ENCODE measurements around the gene AGGF1. TPM values are rescaled to one million over a fixed set of nuclear protein-coding genes. Genes with fewer than 3 reads are reported as not detected.

Gene AGGF1
- total RNA-seq, 2 experiments from 2014 or later = 27.7 to 33.5 TPM

GRCh38 chr5:77012601-77013000 is 17.6 kb upstream of the AGGF1 start:
- H3K4me3 Mint-ChIP-seq = no peak overlapping the region

DNA sequence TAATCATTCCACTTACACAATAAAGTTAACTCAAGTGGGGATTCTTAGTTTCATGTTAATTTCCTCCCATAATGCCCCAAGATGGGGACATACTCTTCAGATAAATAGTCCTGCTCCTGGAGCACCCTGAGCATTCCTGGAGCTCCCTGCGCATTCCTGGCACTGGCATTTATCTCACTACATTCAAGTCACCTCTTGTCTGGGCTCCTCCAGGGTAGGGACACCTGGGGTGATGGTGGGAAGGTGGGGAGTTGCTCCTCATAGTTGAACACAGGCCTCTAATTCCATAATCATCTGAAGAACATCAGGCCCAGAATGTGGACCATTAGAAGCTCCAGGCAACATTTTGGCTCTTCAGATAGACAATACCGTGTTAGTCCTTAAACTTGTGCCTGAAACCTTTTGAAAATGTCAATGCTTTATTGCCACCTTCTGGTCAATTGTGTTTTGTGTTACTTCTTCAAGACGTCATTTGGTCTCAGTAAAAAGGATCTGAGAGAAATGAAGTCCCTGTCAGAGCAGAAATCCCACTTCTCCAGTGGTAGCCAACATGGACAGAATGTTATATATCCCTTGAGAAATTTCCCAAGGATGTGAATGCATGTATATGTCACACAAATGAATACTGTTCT is 14.2 kb upstream of the AGGF1 start:
- peaks cover 16% of the 10 kb centered on the region for H3K27me3 Mint-ChIP-seq
- H3K9me3 Mint-ChIP-seq = no peaks in the 10 kb centered on the region
- ChIA-PET POLR2A (no interaction called here), CTCF (interaction anchor here (0.6 to 2.0 kb wide), 10 partner anchors 10 to 364 kb away, joined by 3 to 10 read pairs (median 3); no protein-coding TSS in a partner anchor)
- TF ChIP-seq, protein P1, sequence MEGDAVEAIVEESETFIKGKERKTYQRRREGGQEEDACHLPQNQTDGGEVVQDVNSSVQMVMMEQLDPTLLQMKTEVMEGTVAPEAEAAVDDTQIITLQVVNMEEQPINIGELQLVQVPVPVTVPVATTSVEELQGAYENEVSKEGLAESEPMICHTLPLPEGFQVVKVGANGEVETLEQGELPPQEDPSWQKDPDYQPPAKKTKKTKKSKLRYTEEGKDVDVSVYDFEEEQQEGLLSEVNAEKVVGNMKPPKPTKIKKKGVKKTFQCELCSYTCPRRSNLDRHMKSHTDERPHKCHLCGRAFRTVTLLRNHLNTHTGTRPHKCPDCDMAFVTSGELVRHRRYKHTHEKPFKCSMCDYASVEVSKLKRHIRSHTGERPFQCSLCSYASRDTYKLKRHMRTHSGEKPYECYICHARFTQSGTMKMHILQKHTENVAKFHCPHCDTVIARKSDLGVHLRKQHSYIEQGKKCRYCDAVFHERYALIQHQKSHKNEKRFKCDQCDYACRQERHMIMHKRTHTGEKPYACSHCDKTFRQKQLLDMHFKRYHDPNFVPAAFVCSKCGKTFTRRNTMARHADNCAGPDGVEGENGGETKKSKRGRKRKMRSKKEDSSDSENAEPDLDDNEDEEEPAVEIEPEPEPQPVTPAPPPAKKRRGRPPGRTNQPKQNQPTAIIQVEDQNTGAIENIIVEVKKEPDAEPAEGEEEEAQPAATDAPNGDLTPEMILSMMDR (IDR thresholded peaks at IDR 0.05) = no peak
- intact Hi-C loops (cut with micrococcal nuclease) = loop anchor here (2.0 kb wide), 1 partner anchor 147 kb away; no protein-coding TSS in a partner anchor
- no peaks in the 10 kb centered on the region for H3K36me3 Mint-ChIP-seq (ENCODE audit: low read depth)
- no peak overlapping the region for H3K27ac Mint-ChIP-seq
- H3K4me3 Mint-ChIP-seq = no peak overlapping the region
- H3K4me1 Mint-ChIP-seq (ENCODE audit: low read depth) = peaks cover 8% of the 10 kb centered on the region
- ATAC-seq (peak; percentile 45), DNase-seq (no peak)

More at GRCh38 chr5:77012601-77013000, 17.6 kb upstream of the AGGF1 start:
- ChIA-PET CTCF (interaction anchor here (1.0 kb wide), 1 partner anchor 69 kb away, joined by 3 read pairs; no protein-coding TSS in a partner anchor), POLR2A (no interaction called here)
- DNase-seq (peak; percentile 22), ATAC-seq (peak; percentile 60)
- Mint-ChIP-seq H3K27ac (no peak overlapping the region), H3K4me1 (ENCODE audit: low read depth) (peaks cover 8% of the 10 kb centered on the region), H3K9me3 (no peaks in the 10 kb centered on the region), H3K36me3 (ENCODE audit: low read depth) (no peaks in the 10 kb centered on the region), H3K27me3 (peaks cover 9% of the 10 kb centered on the region)
- TF ChIP-seq, protein P1 (IDR thresholded peaks at IDR 0.05) = no peak
- intact Hi-C loops (cut with micrococcal nuclease) = no loop called here

DNA sequence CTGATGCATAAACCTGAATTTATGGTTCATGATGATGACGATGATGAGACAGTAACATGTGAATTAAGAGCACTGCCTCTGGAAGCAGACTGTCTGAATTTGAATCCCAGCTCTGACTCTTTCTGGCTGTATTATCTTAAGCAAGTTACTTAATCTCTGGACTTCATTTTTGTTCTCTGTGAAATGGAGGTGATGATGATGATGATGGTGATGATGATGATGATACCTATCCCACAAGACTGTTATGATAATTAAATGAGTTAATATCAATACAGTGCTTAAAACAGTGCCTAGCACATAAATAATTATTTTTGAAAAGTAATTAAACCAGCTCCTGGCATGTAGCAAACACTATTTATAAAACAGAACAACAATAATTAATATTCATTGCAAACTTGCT is 13.2 kb upstream of the AGGF1 start:
- Mint-ChIP-seq H3K4me1 (ENCODE audit: low read depth) (peaks cover 8% of the 10 kb centered on the region), H3K9me3 (no peaks in the 10 kb centered on the region), H3K27me3 (peaks cover 20% of the 10 kb centered on the region), H3K4me3 (no peak overlapping the region), H3K36me3 (ENCODE audit: low read depth) (no peaks in the 10 kb centered on the region), H3K27ac (no peak overlapping the region)
- DNase-seq = no peak
- ChIA-PET POLR2A (no interaction called here), CTCF (interaction anchor here (0.7 to 2.0 kb wide), 8 partner anchors 9 to 242 kb away, joined by 3 to 10 read pairs (median 3); no protein-coding TSS in a partner anchor)
- ATAC-seq = no peak
- TF ChIP-seq, protein P1 (IDR thresholded peaks at IDR 0.05) = no peak
- intact Hi-C loops (cut with micrococcal nuclease) = loop anchor here (2.0 kb wide), 1 partner anchor 148 kb away; no protein-coding TSS in a partner anchor

DNA sequence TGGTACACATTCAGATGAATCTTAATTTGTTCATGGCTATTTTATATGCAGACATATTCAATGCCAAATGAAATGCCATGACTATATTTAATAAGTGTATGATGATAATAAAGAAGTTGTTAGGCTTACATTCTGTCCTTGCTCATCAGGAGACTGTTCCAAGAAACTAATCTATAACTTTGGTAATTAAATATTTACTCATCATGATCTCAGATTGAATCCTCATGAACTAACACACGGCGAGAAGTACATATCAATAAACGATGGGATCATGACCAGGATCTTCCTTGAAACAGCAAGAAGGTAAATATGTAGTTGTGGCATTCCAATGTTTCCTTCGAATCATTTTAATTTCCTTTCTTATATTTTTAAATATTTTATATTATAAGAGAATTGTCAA is 12.5 kb upstream of the AGGF1 start:
- no peaks in the 10 kb centered on the region for H3K9me3 Mint-ChIP-seq
- no peak overlapping the region for H3K4me3 Mint-ChIP-seq
- no peaks in the 10 kb centered on the region for H3K36me3 Mint-ChIP-seq (ENCODE audit: low read depth)
- intact Hi-C loops (cut with micrococcal nuclease) = loop anchor here (2.0 kb wide), 1 partner anchor 149 kb away; no protein-coding TSS in a partner anchor
- H3K4me1 Mint-ChIP-seq (ENCODE audit: low read depth) = peaks cover 3% of the 10 kb centered on the region
- H3K27ac Mint-ChIP-seq = no peak overlapping the region
- TF ChIP-seq, protein P1 (IDR thresholded peaks at IDR 0.05) = no peak
- ATAC-seq (no peak), DNase-seq (no peak)
- ChIA-PET POLR2A (no interaction called here), CTCF (interaction anchor here (1.2 to 2.0 kb wide), 2 partner anchors 150 to 153 kb away, joined by 3 to 5 read pairs; no protein-coding TSS in a partner anchor)
- peaks cover 22% of the 10 kb centered on the region for H3K27me3 Mint-ChIP-seq

Data from activated CD8-positive, alpha-beta T cell treated with anti-CD3 and anti-CD28 coated beads for 36 hours (primary cell).